ENCODE data around the gene LDHD.
"Not testable (repeated sequence)": the region's sequence is repeated elsewhere in the genome, so short reads cannot be mapped to it uniquely, and the experiment has no call there.

GRCh38 chr16:75091619-75092018 is 25.0 kb downstream of the LDHD start:
- TF ChIP-seq CTCF (IDR thresholded peaks at IDR 0.05 in 2 of 3, conservative IDR thresholded peaks at IDR 0.05 in 1 of 3; ENCODE audit: control insufficient read depth in 2 of 3, extremely low read depth in 1 of 3, insufficient read depth in 1 of 3, low read depth in 3 of 3, low read length in 3 of 3); PRDM15 (CRISPR knock-in tag; IDR thresholded peaks at IDR 0.05): not testable (repeated sequence)
